Fibroblast of the conjunctiva (primary cell): ENCODE results near the gene ANK3.
A peak's percentile ranks its signal among the peaks of the same experiment; 100 is the strongest.

Experiments used
- DNase-seq: peaks from one replicate; pipeline ENCODE4 v3.0.0-alpha.2; 2010; ENCODE audit warnings: low read depth

ANK3 gene

DNA sequence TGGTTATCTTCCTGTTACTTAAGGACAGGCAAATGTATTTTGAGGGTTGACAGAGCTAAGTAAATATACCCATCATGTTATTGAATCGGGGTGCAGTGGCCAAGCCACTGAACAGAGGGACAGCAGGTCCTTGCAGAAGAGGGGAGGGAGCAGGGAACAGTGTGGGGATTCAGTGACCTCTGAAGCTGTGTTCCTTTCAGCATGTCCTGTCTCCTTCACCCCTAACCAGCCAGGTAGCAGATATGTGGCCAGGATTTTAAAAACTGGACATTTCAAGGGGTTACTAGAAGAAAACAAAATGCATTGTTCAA is 12.7 kb downstream of the ANK3 start:
- DNase-seq: no peak

DNA sequence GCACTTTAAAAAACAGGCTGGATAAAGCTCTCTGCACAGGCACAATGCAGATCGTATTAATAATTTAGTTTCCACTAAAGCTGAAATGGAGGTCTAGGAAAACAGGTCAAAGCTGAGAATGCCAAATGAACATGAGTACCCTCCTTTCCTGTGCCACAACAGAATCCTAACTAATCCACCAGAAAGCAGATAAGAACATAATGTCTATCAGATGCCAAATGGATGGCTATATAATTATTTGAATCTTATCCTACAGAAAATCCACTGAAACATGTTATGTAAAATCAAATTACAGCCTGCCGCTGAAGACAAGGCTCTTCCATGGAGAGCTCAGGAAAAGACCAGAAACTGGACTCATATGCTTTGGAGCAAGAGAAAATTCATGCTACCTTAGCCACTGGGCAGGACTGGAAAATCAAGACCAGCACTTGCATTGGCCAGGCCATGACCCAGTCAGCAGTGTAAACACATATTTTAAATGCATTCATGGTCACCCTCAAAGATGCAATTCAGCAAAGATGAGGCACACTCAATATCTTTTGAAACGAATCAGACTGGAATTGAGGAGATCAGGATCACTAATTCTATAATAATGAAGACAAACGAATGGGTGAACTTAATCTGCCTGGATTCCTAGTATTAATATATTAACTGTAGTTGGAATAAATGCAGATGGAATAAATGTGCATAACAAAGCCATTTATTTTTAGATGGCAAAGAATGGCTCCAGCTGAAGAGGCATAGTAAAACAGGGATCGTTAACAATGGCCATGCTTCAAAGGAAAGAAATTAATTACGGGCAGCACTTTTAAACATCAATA is 13.2 kb downstream of the ANK3 start:
- no peak for DNase-seq

DNA sequence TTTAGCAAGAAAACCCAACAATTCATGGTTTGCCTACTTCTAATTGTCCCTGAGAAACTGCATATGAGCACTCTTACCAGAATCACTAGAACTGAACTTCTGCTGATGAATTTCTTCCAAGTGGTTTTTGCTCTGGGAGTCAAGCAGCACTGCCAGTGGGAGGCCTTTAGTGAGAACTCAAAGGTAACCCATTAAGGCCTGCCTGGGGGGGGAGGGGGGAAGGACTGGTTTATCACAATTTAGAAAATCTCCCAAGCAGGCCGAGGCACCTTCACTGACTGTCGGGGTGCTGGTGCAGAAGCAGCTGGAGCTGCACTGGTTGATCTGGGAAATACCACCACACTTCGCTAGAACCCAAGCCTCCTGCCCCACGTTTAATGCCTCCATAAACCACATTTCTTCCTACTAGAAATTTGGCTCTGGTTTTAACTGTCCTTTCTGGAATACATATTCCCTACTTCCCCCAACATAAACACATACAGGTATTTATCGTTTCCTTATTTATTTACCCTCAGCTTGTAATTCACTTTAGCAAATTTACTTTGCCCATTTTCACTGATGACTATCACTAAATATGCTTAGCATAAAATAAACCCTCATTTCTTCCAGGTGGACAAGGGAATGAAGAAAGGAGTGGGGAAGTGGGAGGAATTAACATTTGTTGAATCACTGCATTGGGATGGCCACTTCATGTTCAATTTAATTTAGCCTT is 14.2 kb downstream of the ANK3 start:
- no peak for DNase-seq

DNA sequence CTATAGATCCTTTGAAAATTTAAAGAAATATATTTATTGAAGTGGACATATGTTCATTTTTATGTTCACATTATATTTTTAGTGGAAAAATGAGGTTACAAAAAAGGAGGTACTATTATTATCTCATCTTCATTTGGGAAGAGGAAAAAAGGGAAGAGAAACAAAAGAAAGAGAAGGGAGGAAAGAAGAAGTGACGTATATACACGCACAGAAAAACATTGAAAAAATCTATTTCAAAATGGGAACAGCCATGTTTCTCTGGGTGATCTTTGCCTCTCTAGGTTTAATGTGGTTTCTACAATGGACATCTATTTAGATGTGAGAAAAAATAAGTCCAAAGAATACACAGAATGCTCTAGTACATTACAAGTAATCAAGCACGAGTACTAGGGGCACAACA is 14.8 kb downstream of the ANK3 start:
- DNase-seq: no peak

DNA sequence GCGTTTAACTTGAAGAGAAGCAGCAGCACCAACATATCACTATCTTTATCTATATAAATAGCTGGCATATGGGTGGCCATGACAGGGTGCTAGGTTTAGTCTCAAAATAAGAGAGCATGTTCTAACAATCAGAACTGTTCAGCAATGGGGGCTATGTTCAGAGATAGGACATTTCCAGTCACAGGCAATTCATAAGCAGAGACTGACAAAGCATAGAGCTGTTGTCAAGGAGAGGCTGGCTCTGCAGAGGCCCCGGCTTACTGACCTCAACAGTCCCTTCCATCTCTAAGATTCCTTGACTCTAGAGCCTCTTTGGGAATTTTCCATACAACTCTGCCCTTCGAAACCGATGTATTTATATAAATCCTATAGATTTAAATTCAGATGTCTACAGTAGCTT is 17.2 kb downstream of the ANK3 start:
- no peak for DNase-seq

DNA sequence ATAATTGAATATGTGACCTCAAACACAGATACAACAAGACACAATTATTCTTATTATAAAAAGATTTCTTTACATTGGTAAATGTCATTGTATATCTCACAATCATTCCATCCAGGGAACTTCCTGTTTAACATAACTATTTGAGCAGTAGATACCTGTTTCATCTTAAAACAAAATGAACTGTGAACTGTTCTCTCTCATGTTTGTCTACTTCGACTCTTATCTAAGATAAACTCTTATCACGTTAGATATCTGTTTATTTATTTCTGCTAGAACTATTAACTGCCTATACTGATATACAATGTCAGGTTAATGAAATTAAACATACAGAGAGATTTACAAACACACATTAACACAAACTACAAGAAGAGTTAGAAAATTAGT is 20.1 kb downstream of the ANK3 start:
- no peak for DNase-seq

DNA sequence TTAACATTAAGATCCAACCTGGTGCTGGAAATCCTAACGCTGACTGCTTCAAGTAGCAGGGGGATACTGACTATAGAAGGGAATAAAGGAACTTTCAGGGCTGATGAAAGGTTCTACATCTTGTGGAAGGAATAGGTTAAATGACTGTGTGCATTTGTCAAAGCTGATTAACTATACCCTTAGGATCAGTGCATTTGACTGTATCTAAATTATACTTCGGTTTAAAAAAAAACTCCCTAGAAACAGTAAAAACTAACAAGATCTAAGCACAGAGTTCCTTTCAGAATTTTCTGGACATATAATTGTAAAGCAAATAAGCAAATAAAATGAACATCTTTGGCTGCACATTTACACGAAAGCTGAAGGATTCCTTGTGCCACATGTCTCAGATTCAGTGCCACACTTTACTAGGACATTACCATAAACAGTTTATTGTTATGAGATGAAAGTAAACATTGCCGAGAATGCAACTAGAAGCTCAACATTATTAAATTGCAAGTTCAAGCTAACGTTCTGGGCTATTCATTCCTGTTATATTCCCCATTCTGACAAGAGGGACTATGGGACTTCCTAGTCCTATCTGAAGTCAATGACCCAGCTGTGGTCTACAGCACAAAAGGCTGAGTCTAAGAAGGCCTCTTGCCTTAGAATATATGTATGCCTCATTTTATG is 20.7 kb downstream of the ANK3 start:
- DNase-seq: no peak

DNA sequence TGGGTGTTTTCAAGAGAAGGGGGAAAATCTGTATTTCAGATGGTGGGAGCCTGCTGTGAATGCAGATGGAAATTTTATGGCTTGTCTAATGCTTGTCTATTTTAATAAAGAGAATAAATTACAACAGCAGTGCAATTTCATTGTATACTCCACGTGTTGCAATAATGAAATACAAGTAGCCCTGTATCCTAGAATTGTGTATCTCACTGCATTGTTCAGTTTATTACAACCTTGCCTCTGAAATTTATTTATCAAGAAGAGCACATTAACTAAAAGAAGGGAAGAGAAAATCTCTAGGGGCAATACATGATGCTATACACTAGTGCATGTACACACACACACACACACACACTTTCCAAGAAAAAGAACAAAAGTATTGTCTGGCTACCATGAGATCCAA is 21.8 kb downstream of the ANK3 start:
- DNase-seq: no peak

DNA sequence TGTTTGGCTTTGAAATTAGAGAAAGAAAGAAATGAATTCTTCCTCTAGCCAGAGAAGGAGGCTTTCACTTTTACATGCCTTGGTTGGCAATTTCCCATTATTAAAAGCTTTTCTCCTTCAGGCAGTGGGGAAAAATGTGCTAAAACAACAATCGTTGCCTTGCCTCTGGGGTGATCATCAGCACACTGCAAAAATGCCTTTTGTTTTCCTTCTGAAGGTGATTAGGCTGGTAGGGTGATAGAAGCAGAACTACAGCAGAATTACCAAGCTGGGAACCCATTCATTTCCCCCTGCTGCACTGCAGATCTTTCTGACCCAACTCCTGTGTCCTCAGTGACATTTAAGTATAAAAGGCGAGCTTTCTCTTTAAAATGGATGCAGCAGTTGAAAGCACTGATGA is 22.2 kb downstream of the ANK3 start:
- no peak for DNase-seq

DNA sequence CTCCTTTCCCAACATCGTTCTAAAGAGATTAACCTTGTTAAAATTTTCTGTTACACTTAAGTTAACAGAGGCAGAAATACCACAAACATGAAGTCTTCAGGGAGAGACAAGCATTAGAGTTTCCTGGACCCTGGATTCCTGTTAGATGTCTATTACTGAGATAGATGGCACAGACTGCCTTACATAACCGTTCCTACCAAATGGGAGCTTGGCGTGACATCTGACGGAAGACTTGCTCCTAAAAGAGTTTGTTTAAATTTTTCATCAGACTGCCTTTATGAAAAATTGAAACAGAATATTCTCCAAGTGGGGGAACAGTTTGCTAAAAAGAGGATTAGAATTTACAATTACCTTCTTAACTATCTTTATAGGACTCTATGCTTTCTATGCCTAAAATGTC is 22.7 kb downstream of the ANK3 start:
- DNase-seq: no peak

DNA sequence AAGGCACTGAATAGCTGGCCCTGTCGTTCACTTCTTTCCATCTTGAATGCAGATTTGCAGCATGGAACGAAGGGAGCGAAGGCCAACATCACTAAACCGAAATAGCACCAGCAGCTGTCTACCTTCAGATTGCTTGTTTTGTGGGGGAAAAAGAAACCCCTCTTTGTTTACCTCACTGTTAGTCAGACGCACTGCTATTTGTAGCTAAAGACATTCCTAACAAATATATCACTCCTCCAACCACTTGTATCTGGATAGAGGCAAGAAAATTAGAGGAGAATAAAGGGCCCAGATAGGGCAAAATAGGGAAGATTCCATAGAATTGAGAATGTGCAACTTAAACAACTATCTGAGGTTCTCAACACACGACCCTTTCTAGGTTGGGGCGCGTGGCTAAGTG is 26.5 kb downstream of the ANK3 start:
- DNase-seq: no peak

DNA sequence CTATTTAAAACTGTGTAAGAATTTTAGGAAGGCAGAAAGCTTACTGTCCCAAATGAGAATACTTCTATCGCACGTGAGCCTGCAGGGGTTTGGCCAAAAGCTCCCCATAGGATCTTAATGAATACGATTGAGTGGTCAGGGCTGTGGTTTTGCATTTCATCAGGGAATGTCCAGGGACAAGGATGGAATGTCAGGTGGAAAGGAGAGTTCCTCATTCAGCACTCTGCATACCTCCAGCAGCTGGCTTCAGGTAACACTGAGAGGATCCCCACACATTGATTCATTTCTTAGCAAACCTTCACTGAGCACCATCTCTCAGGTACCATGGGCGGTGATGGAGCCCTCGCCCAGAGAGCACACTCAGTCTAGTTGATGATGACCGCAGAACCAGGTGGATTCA is 27.2 kb downstream of the ANK3 start:
- DNase-seq: no peak

DNA sequence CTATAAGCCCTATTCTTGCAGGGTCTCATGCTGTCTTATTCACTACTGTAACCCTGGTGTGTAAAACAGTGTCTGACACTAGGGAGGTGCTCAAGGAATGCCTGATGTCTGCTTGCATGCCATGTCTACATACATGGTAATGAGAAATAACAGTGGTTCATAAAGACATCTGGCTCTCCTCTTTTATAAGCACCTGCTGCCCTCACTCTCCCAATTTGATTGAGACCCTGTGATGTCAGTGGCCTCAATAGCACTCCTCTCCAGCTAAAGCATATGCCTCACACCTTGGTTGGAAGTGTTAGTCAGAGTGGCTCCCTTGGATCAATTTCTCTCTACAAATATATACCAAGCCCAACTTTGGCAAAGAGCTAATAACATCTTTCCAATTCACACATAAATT is 30.6 kb downstream of the ANK3 start:
- no peak for DNase-seq

DNA sequence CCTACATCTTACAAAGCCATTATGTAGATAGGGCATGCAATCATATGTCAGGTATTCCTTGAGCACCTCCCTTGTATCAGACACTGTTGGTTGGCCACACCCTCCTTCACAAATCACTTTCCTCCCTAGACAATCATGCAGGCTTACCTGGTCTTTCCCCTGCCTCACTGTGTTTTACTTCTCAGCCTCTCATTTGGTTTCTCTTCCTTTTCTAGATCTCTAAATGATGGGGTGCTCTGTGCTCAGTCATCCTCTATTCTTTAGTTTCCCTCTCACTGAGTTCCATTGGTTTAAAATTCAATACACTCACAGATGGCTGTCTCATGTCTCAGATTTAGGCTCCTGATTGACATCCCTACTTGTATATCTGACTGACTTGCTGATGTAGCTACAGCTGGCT is 31.4 kb downstream of the ANK3 start:
- no peak for DNase-seq

DNA sequence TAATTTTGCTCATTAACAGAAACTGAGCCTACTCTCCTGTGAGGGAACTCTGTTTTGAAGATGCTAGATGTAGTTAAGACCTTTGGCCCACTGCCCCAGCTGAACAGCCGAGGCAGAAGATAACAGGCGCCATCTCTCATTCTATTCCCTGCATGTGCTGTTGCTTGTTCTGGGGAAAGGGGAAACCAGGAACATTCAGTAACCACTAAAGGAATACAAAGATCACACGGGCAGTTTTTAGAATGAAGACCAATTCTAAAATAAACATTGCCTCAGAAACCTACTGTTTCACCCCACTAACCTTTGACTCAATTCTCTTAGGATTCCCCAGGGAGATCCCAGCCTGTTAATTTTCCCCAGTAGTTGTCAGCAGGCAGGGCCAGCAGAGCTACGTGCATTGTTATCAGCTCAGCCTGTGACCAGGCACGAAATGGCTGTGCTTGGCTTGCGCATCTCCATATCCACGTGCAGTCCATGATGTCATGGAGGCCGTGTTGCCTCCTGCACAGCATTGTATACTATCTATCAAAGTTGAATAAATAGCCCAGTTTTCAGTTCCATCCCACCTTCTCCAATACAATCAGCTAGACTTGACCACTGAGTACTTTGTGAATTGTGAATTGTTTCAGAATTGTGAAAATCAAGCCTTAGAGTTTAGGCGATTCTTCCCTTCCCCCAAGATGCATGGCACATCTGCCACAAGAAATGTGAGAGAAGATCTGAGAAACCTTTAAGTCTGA is 36.0 kb downstream of the ANK3 start:
- DNase-seq: peak; percentile 43

DNA sequence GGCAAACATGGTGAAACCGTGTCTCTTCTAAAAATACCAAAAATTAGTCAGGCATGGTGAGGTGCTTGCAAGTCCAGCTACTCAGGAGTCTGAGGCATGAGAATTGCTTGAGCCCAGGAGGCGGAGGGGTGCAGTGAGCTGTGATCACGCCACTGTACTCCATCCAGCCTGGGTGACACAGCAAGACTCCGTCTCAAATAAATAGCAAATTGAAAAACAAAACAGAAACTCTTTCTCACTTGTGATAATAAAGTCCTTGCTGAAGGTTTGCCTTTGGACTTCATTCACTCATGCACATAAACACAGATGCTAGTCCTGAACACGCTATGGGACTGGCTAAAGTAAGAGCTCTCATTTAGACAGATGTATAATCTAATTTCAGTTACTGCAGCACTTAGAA is 37.6 kb downstream of the ANK3 start:
- no peak for DNase-seq

DNA sequence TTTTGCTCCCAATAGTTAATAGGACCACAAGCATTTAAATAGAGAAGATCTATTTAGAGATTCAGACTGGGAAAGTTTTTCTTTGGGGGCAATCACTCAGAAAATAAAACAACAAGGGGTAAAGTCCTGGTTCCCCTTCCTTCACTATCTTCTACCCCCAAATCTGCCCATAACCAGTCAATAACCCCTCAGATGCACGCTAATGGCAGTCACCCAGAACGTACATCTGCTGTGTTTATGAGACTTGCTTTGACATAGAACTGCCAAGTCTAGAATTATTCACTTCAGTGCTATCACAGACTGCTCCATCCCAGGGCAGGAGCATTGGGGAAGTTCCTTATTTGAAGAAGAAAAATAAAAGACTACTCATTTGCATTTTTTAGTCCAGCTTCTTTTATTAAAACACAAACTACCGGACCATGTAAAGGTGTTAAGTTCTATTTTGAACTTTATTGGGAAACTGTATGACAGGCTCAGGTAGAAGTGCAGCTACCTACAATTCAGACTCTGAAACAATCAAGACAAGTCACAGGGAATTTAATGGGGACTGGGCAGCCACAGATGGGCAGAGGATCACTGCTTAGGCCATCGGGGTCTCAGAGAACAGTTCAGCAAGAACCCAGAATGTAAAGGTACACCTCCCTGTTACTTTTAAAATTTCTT is 38.4 kb downstream of the ANK3 start:
- DNase-seq: no peak

DNA sequence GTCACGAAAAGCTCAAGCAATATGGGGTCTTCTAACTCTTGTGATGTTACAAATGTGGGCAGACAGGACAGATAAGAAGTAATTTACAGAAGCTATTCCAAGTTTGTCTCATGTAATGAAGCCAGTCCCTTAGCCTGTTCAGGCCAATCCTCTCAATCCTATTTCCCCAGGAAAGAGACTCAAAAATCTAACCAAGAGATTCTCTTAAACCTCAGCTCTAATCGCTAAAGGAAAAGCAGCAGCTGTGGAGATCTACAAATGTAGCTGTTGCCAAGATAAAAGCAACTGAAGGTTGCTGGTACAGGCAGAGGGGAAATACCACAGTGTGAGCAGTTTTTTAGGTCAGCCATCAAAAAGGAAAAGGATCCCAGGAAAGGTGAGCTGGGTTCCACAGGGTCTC is 39.3 kb downstream of the ANK3 start:
- DNase-seq: no peak

DNA sequence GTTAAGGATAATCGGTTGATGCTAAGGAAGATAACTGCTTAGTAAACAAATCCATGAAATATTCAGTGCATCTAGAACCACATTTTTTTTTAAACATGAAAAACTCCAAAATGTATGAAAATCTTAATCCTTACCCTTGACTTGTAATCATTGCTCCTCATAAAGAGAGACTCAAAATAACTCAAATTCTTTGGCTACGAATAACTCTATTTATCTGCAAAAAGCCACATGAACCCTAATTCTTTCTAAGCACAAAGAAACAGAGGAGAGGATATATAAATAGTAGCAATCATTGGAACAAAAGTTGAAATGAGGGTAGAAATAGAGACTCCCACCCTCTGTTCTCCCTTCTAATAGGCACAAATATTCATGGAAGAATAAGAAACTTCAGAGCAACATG is 40.2 kb downstream of the ANK3 start:
- DNase-seq: no peak

DNA sequence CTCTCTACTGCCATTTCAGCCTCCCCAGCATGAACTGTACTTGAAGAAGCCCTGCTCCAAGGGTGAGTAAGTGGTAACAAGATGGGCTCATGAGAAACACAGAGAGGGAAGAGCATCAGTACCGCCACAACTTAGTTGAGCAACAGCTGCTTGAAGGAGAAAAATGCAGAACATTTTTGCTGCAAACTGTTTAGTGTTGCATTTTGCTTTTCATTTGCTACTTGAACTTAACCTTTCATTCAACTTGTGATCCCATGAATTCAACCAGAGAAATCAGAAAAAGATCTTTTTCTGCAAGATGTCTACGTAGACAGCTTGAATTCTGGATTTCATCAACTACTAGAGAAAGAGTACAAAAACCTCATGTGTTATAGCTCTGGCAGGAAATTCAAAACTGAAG is 40.7 kb downstream of the ANK3 start:
- peak; percentile 9 for DNase-seq

DNA sequence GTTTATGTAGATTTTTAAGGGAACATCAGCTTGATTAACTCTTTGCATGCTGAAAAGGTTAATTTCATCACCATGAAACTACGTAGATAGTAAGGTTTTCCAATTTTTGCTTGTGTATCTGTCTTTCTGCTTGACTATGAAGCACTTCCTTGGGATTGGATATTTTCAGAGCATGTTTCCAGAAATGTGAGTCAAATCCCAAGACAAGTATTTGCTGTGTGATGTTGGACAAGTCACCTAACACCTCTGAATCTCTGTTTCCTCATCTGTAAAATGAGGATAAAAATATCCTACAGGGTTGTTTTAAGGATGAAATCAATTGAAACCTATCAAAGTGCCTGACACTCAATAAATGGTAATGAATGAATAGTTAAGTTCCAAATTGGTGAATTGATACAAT is 42.4 kb downstream of the ANK3 start:
- DNase-seq: no peak

DNA sequence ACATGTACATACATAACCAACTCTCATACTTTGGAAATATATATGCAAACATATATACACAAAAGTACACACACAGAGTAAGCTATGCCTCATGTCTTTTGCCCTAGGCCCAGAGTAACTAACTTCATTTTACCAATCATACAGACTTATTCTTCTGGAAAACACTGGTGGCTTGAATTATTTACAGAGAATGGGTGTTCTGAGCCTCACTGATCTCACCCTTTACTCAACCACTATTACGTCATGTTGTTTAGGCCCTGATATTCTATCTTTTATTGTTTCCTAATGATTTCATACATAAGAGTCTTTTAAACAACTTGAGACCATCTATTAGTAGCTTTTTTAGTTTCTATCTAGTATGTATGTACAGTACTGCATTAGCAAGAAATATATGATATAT is 43.0 kb downstream of the ANK3 start:
- no peak for DNase-seq
